Liver (tissue), 9 donors: Measurements from ENCODE around the gene PCP2. TPM values are rescaled to one million over a fixed set of nuclear protein-coding genes. Genes with fewer than 3 reads are reported as not detected.

Experiments
- DNase-seq: peaks from one replicate; pipeline ENCODE4 v3.0.0-alpha.2; 2017; ENCODE audit warnings: low spot score
- H3K27ac ChIP-seq, 2 donors: one replicate each; pipeline ENCODE4 v1.7.0; 2013; ENCODE audit warnings: inconsistent platforms in 2 of 2, low read length in 2 of 2, control low read depth in 1 of 2, low read depth in 1 of 2, mild to moderate bottlenecking in 1 of 2
- H3K27me3 ChIP-seq, 4 donors: one replicate each; pipeline versions ENCODE4 v1.6.1 to v1.7.0; 2013; ENCODE audit warnings: low read length in 3 of 4, inconsistent platforms in 1 of 4, mild to moderate bottlenecking in 1 of 4, moderate library complexity in 1 of 4; ENCODE audit not compliant: control insufficient read depth in 4 of 4, insufficient read depth in 4 of 4
- H3K36me3 ChIP-seq, 4 donors: one replicate each; pipeline versions ENCODE4 v1.6.1 to v1.7.0; 2013; ENCODE audit warnings: low read length in 3 of 4, mild to moderate bottlenecking in 3 of 4, low read depth in 1 of 4, moderate library complexity in 1 of 4; ENCODE audit not compliant: control insufficient read depth in 4 of 4, insufficient read depth in 3 of 4
- H3K4me1 ChIP-seq, 4 donors: one replicate each; pipeline versions ENCODE4 v1.6.1 to v1.7.0; 2013; ENCODE audit warnings: low read length in 3 of 4, mild to moderate bottlenecking in 3 of 4, moderate library complexity in 1 of 4; ENCODE audit not compliant: control insufficient read depth in 4 of 4, insufficient read depth in 4 of 4
- H3K4me3 ChIP-seq, 3 donors: one replicate each; pipeline versions ENCODE4 v1.6.1 to v1.7.0; 2013; ENCODE audit warnings: low read length in 3 of 3, control low read depth in 1 of 3, low read depth in 1 of 3, mild to moderate bottlenecking in 1 of 3
- H3K9ac ChIP-seq, 2 donors: one replicate each; pipeline ENCODE4 v1.7.0; 2013; ENCODE audit warnings: low read length in 2 of 2, mild to moderate bottlenecking in 2 of 2, moderate library complexity in 2 of 2, control low read depth in 1 of 2, low read depth in 1 of 2
- H3K9me3 ChIP-seq, 4 donors: one replicate each; pipeline versions ENCODE4 v1.6.1 to v1.7.0; 2013; ENCODE audit warnings: low read length in 3 of 4; ENCODE audit not compliant: control insufficient read depth in 4 of 4
- ATF3 ChIP-seq: IDR thresholded peaks from 2 replicates; pipeline ENCODE4 v1.6.1; 2016; ENCODE audit warnings: antibody characterized with exemption
- EGR1 ChIP-seq, 2 donors: IDR thresholded peaks; 2 replicates each; pipeline ENCODE4 v1.6.1; 2016 to 2018; ENCODE audit warnings: antibody characterized with exemption in 2 of 2, low read depth in 2 of 2
- FOXA1 ChIP-seq: IDR thresholded peaks from 2 replicates; pipeline ENCODE4 v1.6.1; 2016; ENCODE audit warnings: antibody characterized with exemption
- FOXA2 ChIP-seq: IDR thresholded peaks from 2 replicates; pipeline ENCODE4 v1.6.1; 2016; ENCODE audit warnings: antibody characterized with exemption
- GABPA ChIP-seq, 2 donors: IDR thresholded peaks in 1 of 2; conservative IDR thresholded peaks in 1 of 2; 2 replicates each; pipeline ENCODE4 v1.6.1; 2016; ENCODE audit warnings: antibody characterized with exemption in 2 of 2, mild to moderate bottlenecking in 1 of 2, moderate library complexity in 1 of 2
- HNF4A ChIP-seq, 2 donors: conservative IDR thresholded peaks; 2 replicates each; pipeline ENCODE4 v1.6.1; 2016; ENCODE audit warnings: antibody characterized with exemption in 2 of 2, mild to moderate bottlenecking in 2 of 2
- HNF4G ChIP-seq: IDR thresholded peaks from 2 replicates; pipeline ENCODE4 v1.6.1; 2016; ENCODE audit warnings: antibody characterized with exemption
- JUND ChIP-seq, 2 donors: IDR thresholded peaks; 2 replicates each; pipeline ENCODE4 v1.6.1; 2016; ENCODE audit warnings: antibody characterized with exemption in 2 of 2
- MAX ChIP-seq: IDR thresholded peaks from 2 replicates; pipeline ENCODE4 v1.6.1; 2016; ENCODE audit warnings: antibody characterized with exemption
- NR2F2 ChIP-seq: IDR thresholded peaks from 2 replicates; pipeline ENCODE4 v1.6.1; 2016; ENCODE audit warnings: antibody characterized with exemption
- RAD21 ChIP-seq, 2 donors: IDR thresholded peaks; 2 replicates each; pipeline ENCODE4 v1.6.1; 2016; ENCODE audit warnings: antibody characterized with exemption in 2 of 2, mild to moderate bottlenecking in 2 of 2
- REST ChIP-seq: IDR thresholded peaks from 2 replicates; pipeline ENCODE4 v1.6.1; 2016; ENCODE audit warnings: antibody characterized with exemption, mild to moderate bottlenecking
- RXRA ChIP-seq, 2 donors: IDR thresholded peaks; 2 replicates each; pipeline ENCODE4 v1.6.1; 2017 to 2018; ENCODE audit warnings: antibody characterized with exemption in 2 of 2, mild to moderate bottlenecking in 1 of 2
- SP1 ChIP-seq: IDR thresholded peaks from 2 replicates; pipeline ENCODE4 v1.6.1; 2018; ENCODE audit warnings: antibody characterized with exemption, mild to moderate bottlenecking
- TAF1 ChIP-seq: conservative IDR thresholded peaks from 2 replicates; pipeline ENCODE4 v1.6.1; 2016; ENCODE audit warnings: antibody characterized with exemption, mild to moderate bottlenecking
- YY1 ChIP-seq: IDR thresholded peaks from 2 replicates; pipeline ENCODE4 v1.6.1; 2016; ENCODE audit warnings: antibody characterized with exemption, mild to moderate bottlenecking
- ZBTB33 ChIP-seq: IDR thresholded peaks from 2 replicates; pipeline ENCODE4 v1.6.1; 2016; ENCODE audit warnings: antibody characterized with exemption
- WGBS: extraction: QIAGEN DNeasy Blood & Tissue Kit; methylation state at CpG from one replicate; pipeline ENCODE4 v1.1.7; 2013; 5-methylcytosine and 5-hydroxymethylcytosine counted together
- polyA plus RNA-seq, 2 donors: library from polyadenylated mRNA; stranded (reverse) in 1 of 2; unstranded in 1 of 2; fragments of 200-250 nt in 1 of 2; fragments of >200 nt in 1 of 2; fragmentation: Nextera tagmentation in 1 of 2; extraction: Ambion mirVana in 1 of 2; gene quantifications; one replicate each; pipeline versions ENCODE4 v1.2.1 to v1.2.3, GENCODE V29; 2013 to 2015
- total RNA-seq, 2 donors: library from RNA; depleted of rRNA; stranded (reverse); fragments of >200 nt; gene quantifications; one replicate each; pipeline ENCODE4 v1.2.3, GENCODE V29; 2014
- TF ChIP-seq, protein P1 (sequence below): fragments of 150-350 bp; IDR thresholded peaks from 2 replicates; pipeline ENCODE4 v1.5.1; 2017; ENCODE audit warnings: improper control_type of control experiment, low read depth, low read length; ENCODE audit not compliant: missing input control
- donor health status: healthy.
- donor health status: healthy.
- donor health status: healthy.
- donor health status: healthy.
- donor health status: healthy.

The PCP2 gene
- total and polyA plus RNA-seq, 4 donors = 0.08 to 0.25 TPM; not detected in 2

DNA sequence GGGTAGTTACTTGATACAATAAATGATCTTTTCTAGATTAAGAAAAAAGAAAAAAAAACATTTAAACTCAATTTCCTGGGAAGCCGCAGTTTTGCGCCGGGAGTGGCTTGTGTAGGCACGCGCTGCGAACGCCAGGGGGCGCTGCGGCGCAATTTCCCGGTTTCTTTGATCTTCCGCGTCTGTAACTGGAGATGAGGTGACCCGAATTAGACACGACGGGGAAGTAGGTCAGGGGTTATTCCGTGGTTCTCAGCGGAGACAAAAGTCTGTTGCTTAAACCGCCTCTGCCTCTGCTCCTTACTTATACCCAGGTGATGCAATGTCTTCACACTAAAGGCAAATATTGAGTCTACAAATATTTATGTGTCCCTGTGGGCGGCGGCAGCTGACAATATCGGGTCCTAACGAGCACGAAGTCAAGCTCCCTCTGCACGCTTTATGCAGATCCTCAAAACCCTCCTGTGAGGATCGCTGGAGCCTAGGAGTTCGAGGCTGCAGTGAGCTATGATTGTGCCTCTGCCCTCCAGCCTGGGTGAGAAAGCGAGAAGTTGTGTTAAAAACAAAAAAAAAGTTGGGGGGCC is 18.6 kb upstream of the PCP2 start (continued):
- TF ChIP-seq ZBTB33 = no peak
- TF ChIP-seq, protein P1, sequence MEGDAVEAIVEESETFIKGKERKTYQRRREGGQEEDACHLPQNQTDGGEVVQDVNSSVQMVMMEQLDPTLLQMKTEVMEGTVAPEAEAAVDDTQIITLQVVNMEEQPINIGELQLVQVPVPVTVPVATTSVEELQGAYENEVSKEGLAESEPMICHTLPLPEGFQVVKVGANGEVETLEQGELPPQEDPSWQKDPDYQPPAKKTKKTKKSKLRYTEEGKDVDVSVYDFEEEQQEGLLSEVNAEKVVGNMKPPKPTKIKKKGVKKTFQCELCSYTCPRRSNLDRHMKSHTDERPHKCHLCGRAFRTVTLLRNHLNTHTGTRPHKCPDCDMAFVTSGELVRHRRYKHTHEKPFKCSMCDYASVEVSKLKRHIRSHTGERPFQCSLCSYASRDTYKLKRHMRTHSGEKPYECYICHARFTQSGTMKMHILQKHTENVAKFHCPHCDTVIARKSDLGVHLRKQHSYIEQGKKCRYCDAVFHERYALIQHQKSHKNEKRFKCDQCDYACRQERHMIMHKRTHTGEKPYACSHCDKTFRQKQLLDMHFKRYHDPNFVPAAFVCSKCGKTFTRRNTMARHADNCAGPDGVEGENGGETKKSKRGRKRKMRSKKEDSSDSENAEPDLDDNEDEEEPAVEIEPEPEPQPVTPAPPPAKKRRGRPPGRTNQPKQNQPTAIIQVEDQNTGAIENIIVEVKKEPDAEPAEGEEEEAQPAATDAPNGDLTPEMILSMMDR = peak; percentile 99
- peak; percentile 88 for TF ChIP-seq SP1
- TF ChIP-seq NR2F2 = peak; percentile 65
- peak; percentile 86 for TF ChIP-seq ATF3
- no peak for TF ChIP-seq FOXA2
- peak; percentile 58 to 66 for TF ChIP-seq JUND (IDR thresholded peaks at IDR 0.05)
- no peak for TF ChIP-seq HNF4G

GRCh38 chr19:7650148-7650547 is 16.6 kb upstream of the PCP2 start:
- DNase-seq = no peak
- WGBS = 67% methylated on average over 2 of the region's 2 CpGs
- no peak for TF ChIP-seq ZBTB33
- TF ChIP-seq SP1 = no peak
- TF ChIP-seq EGR1 (IDR thresholded peaks at IDR 0.05; ENCODE audit: low read depth in 2 of 2) = no peak
- no peak for TF ChIP-seq FOXA1
- TF ChIP-seq MAX = no peak
- TF ChIP-seq GABPA (IDR thresholded peaks at IDR 0.05 in 1 of 2, conservative IDR thresholded peaks at IDR 0.05 in 1 of 2) = no peak
- TF ChIP-seq RXRA (IDR thresholded peaks at IDR 0.05) = no peak
- no peak for TF ChIP-seq HNF4A (conservative IDR thresholded peaks at IDR 0.05)
- TF ChIP-seq REST = no peak
- TF ChIP-seq, protein P1 = no peak
- no peak for TF ChIP-seq JUND (IDR thresholded peaks at IDR 0.05)
- TF ChIP-seq YY1 = no peak
- no peak for TF ChIP-seq HNF4G
- no peak for TF ChIP-seq ATF3
- TF ChIP-seq NR2F2 = no peak
- no peak for TF ChIP-seq FOXA2
- TF ChIP-seq TAF1 = no peak
- TF ChIP-seq RAD21 (IDR thresholded peaks at IDR 0.05) = no peak
- H3K9ac ChIP-seq = no peak overlapping the region
- no peaks in the 10 kb centered on the region for H3K36me3 ChIP-seq
- no peaks in the 10 kb centered on the region for H3K9me3 ChIP-seq
- no peak overlapping the region for H3K4me3 ChIP-seq
- H3K27ac ChIP-seq = no peak overlapping the region
- peaks cover 0 to 8% (median 2%) of the 10 kb centered on the region in 4 donors for H3K4me1 ChIP-seq
- no peaks in the 10 kb centered on the region for H3K27me3 ChIP-seq
